Measurements from ENCODE around the gene NDE1. TPM values are rescaled to one million over a fixed set of nuclear protein-coding genes. Genes with fewer than 3 reads are reported as not detected.
"Not testable (repeated sequence)": the region's sequence is repeated elsewhere in the genome, so short reads cannot be mapped to it uniquely, and the experiment has no call there.

NDE1 gene
- polyA plus RNA-seq, 1 donor (not counting 4 experiments of a cell fraction or from before 2014, with no cell fraction given), result 37.8 TPM

- peaks cover 89% of the 10 kb centered on the region for H3K79me2 ChIP-seq (ENCODE audit: control insufficient read depth, insufficient read depth, low read length)
- DNase-seq (ENCODE audit: low read depth, low spot score), result no peak
- no peak for FAIRE-seq
- H4K20me1 ChIP-seq (ENCODE audit: control insufficient read depth, extremely low read depth, insufficient read depth, low read length), result peaks cover 10% of the 10 kb centered on the region
- H3K9me3 ChIP-seq (ENCODE audit: control insufficient read depth, low read depth, low read length), result no peaks in the 10 kb centered on the region
- peaks cover 3% of the 10 kb centered on the region for H3K9me1 ChIP-seq (ENCODE audit: control insufficient read depth, extremely low read depth, insufficient read depth, low read length)
- TF ChIP-seq CTCF (optimal IDR thresholded peaks at IDR 0.05 in 1 of 3, IDR thresholded peaks at IDR 0.05 in 1 of 3, conservative IDR thresholded peaks at IDR 0.05 in 1 of 3; ENCODE audit: extremely low read depth in 1 of 3, insufficient read depth in 2 of 3, low read length in 3 of 3), result no peak
- no peak for TF ChIP-seq EZH2 (IDR thresholded peaks at IDR 0.05; ENCODE audit: low read length)
- H3K4me3 ChIP-seq (ENCODE audit: control insufficient read depth in 2 of 3, extremely low read depth in 1 of 3, insufficient read depth in 2 of 3, low read depth in 1 of 3, low read length in 3 of 3), result no peak overlapping the region
- H3K4me2 ChIP-seq (ENCODE audit: control insufficient read depth, extremely low read depth, insufficient read depth, low read depth, low read length), result no peak overlapping the region
- no peaks in the 10 kb centered on the region for H3K27me3 ChIP-seq (ENCODE audit: control insufficient read depth, extremely low read depth, insufficient read depth, low read length)
- H3K9ac ChIP-seq (ENCODE audit: control insufficient read depth, extremely low read depth, insufficient read depth, low read length), result no peak overlapping the region
- peaks cover 8 to 29% of the 10 kb centered on the region in 2 experiments for H3K36me3 ChIP-seq (ENCODE audit: control insufficient read depth in 2 of 2, extremely low read depth in 1 of 2, insufficient read depth in 2 of 2, low read length in 2 of 2)
- H3K4me1 ChIP-seq (ENCODE audit: control insufficient read depth, extremely low read depth, insufficient read depth, low read length), result peaks cover 23% of the 10 kb centered on the region
- H2AFZ ChIP-seq (ENCODE audit: control insufficient read depth, low read length), result no peak overlapping the region
- H3K27ac ChIP-seq (ENCODE audit: control insufficient read depth, insufficient read depth, low read length), result no peak overlapping the region
- dilution Hi-C loops (cut with MboI; ENCODE audit: extremely low pct_ligation_motif_present, low sequenced_read_pairs), result no loop called here
Measured at GRCh38 chr16:15654591-15654990, 4.5 kb downstream of the NDE1 start.

- dilution Hi-C loops (cut with MboI; ENCODE audit: extremely low pct_ligation_motif_present, low sequenced_read_pairs); H3K9me1 ChIP-seq (ENCODE audit: control insufficient read depth, extremely low read depth, insufficient read depth, low read length); H3K4me2 ChIP-seq (ENCODE audit: control insufficient read depth, extremely low read depth, insufficient read depth, low read depth, low read length); H3K27me3 ChIP-seq (ENCODE audit: control insufficient read depth, extremely low read depth, insufficient read depth, low read length); H3K4me3 ChIP-seq (ENCODE audit: control insufficient read depth in 2 of 3, extremely low read depth in 1 of 3, insufficient read depth in 2 of 3, low read depth in 1 of 3, low read length in 3 of 3); H3K9me3 ChIP-seq (ENCODE audit: control insufficient read depth, low read depth, low read length); H2AFZ ChIP-seq (ENCODE audit: control insufficient read depth, low read length); H3K9ac ChIP-seq (ENCODE audit: control insufficient read depth, extremely low read depth, insufficient read depth, low read length); FAIRE-seq; DNase-seq (ENCODE audit: low read depth, low spot score); H3K27ac ChIP-seq (ENCODE audit: control insufficient read depth, insufficient read depth, low read length): not testable (repeated sequence)
- Histone ChIP-seq H4K20me1 (ENCODE audit: control insufficient read depth, extremely low read depth, insufficient read depth, low read length) (peaks cover 11% of the 10 kb centered on the region), H3K4me1 (ENCODE audit: control insufficient read depth, extremely low read depth, insufficient read depth, low read length) (peaks cover 21% of the 10 kb centered on the region), H3K79me2 (ENCODE audit: control insufficient read depth, insufficient read depth, low read length) (peaks cover 94% of the 10 kb centered on the region), H3K36me3 (ENCODE audit: control insufficient read depth in 2 of 2, extremely low read depth in 1 of 2, insufficient read depth in 2 of 2, low read length in 2 of 2) (peaks cover 11 to 29% of the 10 kb centered on the region in 2 experiments)
Measured at GRCh38 chr16:15655561-15655960, 5.5 kb downstream of the NDE1 start.

GRCh38 chr16:15658149-15658548, 8.1 kb downstream of the NDE1 start:
- no peak overlapping the region for H3K27ac ChIP-seq (ENCODE audit: control insufficient read depth, insufficient read depth, low read length)
- DNase-seq (ENCODE audit: low read depth, low spot score), result no peak
- H3K9me3 ChIP-seq (ENCODE audit: control insufficient read depth, low read depth, low read length), result no peaks in the 10 kb centered on the region
- peaks cover 11% of the 10 kb centered on the region for H4K20me1 ChIP-seq (ENCODE audit: control insufficient read depth, extremely low read depth, insufficient read depth, low read length)
- H3K27me3 ChIP-seq (ENCODE audit: control insufficient read depth, extremely low read depth, insufficient read depth, low read length), result no peaks in the 10 kb centered on the region
- H3K9me1 ChIP-seq (ENCODE audit: control insufficient read depth, extremely low read depth, insufficient read depth, low read length), result peaks cover 3% of the 10 kb centered on the region
- H3K36me3 ChIP-seq (ENCODE audit: control insufficient read depth in 2 of 2, extremely low read depth in 1 of 2, insufficient read depth in 2 of 2, low read length in 2 of 2), result peaks cover 18 to 26% of the 10 kb centered on the region in 2 experiments
- H3K4me2 ChIP-seq (ENCODE audit: control insufficient read depth, extremely low read depth, insufficient read depth, low read depth, low read length), result no peak overlapping the region
- no peak overlapping the region for H3K9ac ChIP-seq (ENCODE audit: control insufficient read depth, extremely low read depth, insufficient read depth, low read length)
- peaks cover 6% of the 10 kb centered on the region for H3K4me1 ChIP-seq (ENCODE audit: control insufficient read depth, extremely low read depth, insufficient read depth, low read length)
- dilution Hi-C loops (cut with MboI; ENCODE audit: extremely low pct_ligation_motif_present, low sequenced_read_pairs), result no loop called here
- no peak for TF ChIP-seq EZH2 (IDR thresholded peaks at IDR 0.05; ENCODE audit: low read length)
- no peak for TF ChIP-seq CTCF (optimal IDR thresholded peaks at IDR 0.05 in 1 of 3, IDR thresholded peaks at IDR 0.05 in 1 of 3, conservative IDR thresholded peaks at IDR 0.05 in 1 of 3; ENCODE audit: extremely low read depth in 1 of 3, insufficient read depth in 2 of 3, low read length in 3 of 3)
- H2AFZ ChIP-seq (ENCODE audit: control insufficient read depth, low read length), result no peak overlapping the region
- no peak overlapping the region for H3K4me3 ChIP-seq (ENCODE audit: control insufficient read depth in 2 of 3, extremely low read depth in 1 of 3, insufficient read depth in 2 of 3, low read depth in 1 of 3, low read length in 3 of 3)
- peaks cover 91% of the 10 kb centered on the region for H3K79me2 ChIP-seq (ENCODE audit: control insufficient read depth, insufficient read depth, low read length)
- no peak for FAIRE-seq

Measured in keratinocyte (primary cell).